Type B pancreatic cell (in vitro differentiated cells): ENCODE results near the gene SETBP1. TPM values are rescaled to one million over a fixed set of nuclear protein-coding genes. Genes with fewer than 3 reads are reported as not detected.

Experiments used
- DNase-seq: peaks from one replicate; pipeline ENCODE4 v3.0.0; 2021; ENCODE audit warnings: mixed read lengths; ENCODE audit not compliant: unreplicated experiment; ENCODE audit errors: extremely low spot score
- H3K27ac Mint-ChIP-seq: 2 replicates; pipeline ENCODE4 v1.8.0; 2021; ENCODE audit warnings: mild to moderate bottlenecking, mixed read lengths
- H3K27me3 Mint-ChIP-seq: 2 replicates; pipeline ENCODE4 v1.8.0; 2021; ENCODE audit warnings: mixed read lengths
- H3K36me3 Mint-ChIP-seq: 2 replicates; pipeline ENCODE4 v1.8.0; 2021; ENCODE audit warnings: mixed read lengths
- H3K4me1 Mint-ChIP-seq: one replicate; pipeline ENCODE4 v1.8.0; 2021; ENCODE audit warnings: mixed read lengths; ENCODE audit not compliant: unreplicated experiment
- H3K4me3 Mint-ChIP-seq: 2 replicates; pipeline ENCODE4 v1.8.0; 2021; ENCODE audit warnings: mild to moderate bottlenecking, mixed read lengths
- H3K9me3 Mint-ChIP-seq: 2 replicates; pipeline ENCODE4 v1.8.0; 2021; ENCODE audit warnings: mixed read lengths
- total RNA-seq: library from RNA; stranded (reverse); gene quantifications from 2 replicates; pipeline ENCODE4 v1.2.1, GENCODE V29; 2021; ENCODE audit warnings: low replicate concordance
- TF ChIP-seq, protein P1 (sequence below): fragments of 200-600 bp; sonication (generic); conservative IDR thresholded peaks from 2 replicates; pipeline ENCODE4 v1.5.0; 2021; ENCODE audit warnings: antibody characterized with exemption, mild to moderate bottlenecking

The SETBP1 gene
- total RNA-seq, 1 donor from 2014 or later, result 62.7 TPM

DNA sequence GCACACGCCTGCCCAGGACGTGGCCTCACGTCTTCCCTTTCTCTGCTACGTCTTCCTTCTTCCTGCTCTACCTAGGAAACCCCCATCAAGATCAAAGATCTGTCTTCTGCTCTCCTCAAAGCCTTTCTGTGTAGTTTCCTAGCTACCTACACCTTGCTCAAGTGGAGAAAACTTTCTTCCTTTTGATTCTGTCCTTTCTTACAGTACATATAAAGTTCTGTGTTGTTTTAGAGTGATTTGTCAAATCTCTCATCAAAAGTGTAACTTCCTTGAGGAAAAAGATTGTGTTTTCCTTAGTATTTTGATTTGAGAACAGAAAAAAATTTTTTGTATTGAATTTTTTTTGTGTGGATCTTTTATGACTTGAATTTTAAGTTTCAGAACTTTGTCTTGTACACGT, 17.8 kb downstream of the SETBP1 start:
- peak overlapping the region; percentile 1 for H3K27ac Mint-ChIP-seq
- peaks cover 54% of the 10 kb centered on the region for H3K4me1 Mint-ChIP-seq
- H3K36me3 Mint-ChIP-seq, result peaks cover 33% of the 10 kb centered on the region
- DNase-seq, result no peak
- no peaks in the 10 kb centered on the region for H3K27me3 Mint-ChIP-seq
- H3K4me3 Mint-ChIP-seq, result peak overlapping the region; percentile 5
- H3K9me3 Mint-ChIP-seq, result peaks cover 4% of the 10 kb centered on the region
- TF ChIP-seq, protein P1, sequence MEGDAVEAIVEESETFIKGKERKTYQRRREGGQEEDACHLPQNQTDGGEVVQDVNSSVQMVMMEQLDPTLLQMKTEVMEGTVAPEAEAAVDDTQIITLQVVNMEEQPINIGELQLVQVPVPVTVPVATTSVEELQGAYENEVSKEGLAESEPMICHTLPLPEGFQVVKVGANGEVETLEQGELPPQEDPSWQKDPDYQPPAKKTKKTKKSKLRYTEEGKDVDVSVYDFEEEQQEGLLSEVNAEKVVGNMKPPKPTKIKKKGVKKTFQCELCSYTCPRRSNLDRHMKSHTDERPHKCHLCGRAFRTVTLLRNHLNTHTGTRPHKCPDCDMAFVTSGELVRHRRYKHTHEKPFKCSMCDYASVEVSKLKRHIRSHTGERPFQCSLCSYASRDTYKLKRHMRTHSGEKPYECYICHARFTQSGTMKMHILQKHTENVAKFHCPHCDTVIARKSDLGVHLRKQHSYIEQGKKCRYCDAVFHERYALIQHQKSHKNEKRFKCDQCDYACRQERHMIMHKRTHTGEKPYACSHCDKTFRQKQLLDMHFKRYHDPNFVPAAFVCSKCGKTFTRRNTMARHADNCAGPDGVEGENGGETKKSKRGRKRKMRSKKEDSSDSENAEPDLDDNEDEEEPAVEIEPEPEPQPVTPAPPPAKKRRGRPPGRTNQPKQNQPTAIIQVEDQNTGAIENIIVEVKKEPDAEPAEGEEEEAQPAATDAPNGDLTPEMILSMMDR, result no peak

DNA sequence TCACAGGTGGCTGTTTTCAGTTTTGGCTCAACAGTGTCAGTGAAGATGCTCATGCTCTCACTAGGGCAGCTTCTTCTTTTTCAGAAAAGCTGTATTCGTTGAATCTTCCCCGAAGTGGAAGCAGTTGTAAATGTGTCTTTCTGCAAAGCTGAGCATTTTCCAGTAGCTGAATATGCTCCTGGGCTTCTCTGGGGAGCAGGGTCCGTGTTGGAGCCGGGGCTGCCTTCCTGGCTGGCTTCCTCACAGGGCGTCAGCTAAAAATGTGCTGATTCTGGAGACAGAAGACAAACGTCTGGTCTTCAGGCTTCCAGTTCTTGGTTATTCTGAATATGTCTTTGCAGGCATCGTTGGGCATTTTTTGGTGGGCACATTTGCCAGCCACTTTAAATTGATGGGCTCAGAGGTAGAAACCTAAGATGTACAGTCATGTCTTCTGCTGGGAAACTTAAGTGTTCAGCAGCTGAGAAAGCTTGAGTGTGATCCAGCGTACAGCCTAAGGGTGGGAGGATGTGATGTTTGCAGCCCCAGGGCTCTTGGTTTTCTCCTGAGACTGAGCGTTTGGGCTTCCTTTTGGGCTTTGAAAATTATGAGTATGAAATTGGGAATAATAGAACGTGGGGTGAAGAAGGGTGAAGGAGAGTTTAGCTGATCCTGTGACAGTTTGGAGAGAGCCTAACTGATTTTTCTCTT, 19.0 kb downstream of the SETBP1 start:
- peaks cover 48% of the 10 kb centered on the region for H3K4me1 Mint-ChIP-seq
- peaks cover 34% of the 10 kb centered on the region for H3K36me3 Mint-ChIP-seq
- H3K27ac Mint-ChIP-seq, result no peak overlapping the region
- peak overlapping the region; percentile 17 for H3K4me3 Mint-ChIP-seq
- H3K9me3 Mint-ChIP-seq, result peaks cover 4% of the 10 kb centered on the region
- no peak for DNase-seq
- no peaks in the 10 kb centered on the region for H3K27me3 Mint-ChIP-seq
- TF ChIP-seq, protein P1, result no peak

DNA sequence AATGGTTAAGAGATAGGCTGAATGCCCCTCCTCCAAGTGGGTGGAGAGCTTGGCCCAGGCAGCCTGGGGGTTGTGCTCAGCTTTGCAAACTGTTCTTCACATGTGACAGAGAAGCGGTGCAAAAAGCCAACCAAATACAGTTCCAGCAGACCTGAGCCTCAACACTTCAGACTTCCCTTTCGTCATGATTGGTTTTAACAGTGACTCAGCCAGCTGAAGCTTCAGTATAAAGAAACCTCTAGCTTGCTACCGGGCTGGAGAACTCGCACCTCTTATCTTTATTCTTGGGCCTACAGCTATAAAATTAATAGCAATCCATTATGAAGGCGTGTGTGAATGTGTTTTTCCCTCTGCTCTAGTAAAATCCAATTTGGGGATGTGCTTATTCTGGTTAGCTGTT, 20.0 kb downstream of the SETBP1 start:
- Mint-ChIP-seq H3K4me1 (peaks cover 39% of the 10 kb centered on the region), H3K36me3 (peaks cover 34% of the 10 kb centered on the region), H3K27ac (no peak overlapping the region), H3K9me3 (peaks cover 4% of the 10 kb centered on the region), H3K4me3 (no peak overlapping the region), H3K27me3 (no peaks in the 10 kb centered on the region)
- TF ChIP-seq, protein P1, result no peak
- no peak for DNase-seq

DNA sequence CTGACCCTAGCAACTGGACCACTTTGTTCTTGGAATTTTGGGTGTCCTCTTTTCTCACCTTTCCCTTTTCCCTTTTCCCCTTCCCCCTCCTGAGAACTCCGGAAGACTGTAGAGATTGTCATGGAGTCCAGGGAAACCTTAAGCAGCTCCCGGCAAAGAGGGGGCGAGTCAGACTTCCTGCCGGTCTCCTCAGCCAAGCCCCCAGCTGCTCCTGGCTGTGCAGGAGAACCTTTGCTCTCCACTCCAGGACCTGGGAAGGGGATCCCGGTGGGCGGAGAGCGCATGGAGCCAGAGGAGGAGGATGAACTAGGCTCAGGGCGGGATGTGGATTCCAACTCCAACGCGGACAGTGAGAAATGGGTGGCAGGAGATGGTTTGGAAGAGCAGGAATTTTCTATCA, 20.5 kb downstream of the SETBP1 start:
- Mint-ChIP-seq H3K27ac (no peak overlapping the region), H3K27me3 (no peaks in the 10 kb centered on the region), H3K4me3 (no peak overlapping the region), H3K4me1 (peaks cover 39% of the 10 kb centered on the region), H3K36me3 (peaks cover 35% of the 10 kb centered on the region), H3K9me3 (peaks cover 4% of the 10 kb centered on the region)
- DNase-seq, result no peak
- TF ChIP-seq, protein P1, result no peak

DNA sequence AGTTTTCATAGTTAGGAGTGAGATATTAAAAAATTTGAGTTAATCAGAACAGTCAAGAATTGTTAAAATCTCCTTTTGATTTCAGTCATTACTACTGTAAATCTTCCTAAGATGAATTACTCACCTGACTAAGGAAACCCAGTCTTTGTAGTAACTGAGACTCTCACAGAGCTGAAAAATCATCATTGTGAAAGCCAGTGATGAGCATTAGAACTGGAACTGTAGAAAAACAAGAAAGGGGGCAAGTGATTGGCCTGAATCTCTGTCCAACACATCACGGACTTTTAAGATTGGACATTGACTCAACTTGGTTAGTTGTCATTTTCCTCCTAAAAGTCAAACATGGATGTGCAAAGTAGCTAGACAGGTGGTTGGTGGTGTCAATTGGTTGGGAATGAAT, 21.9 kb downstream of the SETBP1 start:
- Mint-ChIP-seq H3K27me3 (no peaks in the 10 kb centered on the region), H3K9me3 (peaks cover 4% of the 10 kb centered on the region), H3K4me3 (no peak overlapping the region), H3K36me3 (peaks cover 44% of the 10 kb centered on the region), H3K4me1 (peaks cover 33% of the 10 kb centered on the region), H3K27ac (no peak overlapping the region)
- DNase-seq, result no peak
- TF ChIP-seq, protein P1, result no peak
